PC-3 (cell line): Measurements from ENCODE around the gene ERCC5.

Experiments used
- EZH2 ChIP-seq: fragments of 300-600 bp; sonication (generic); IDR thresholded peaks from one replicate; pipeline ENCODE4 v1.6.1; 2017; ENCODE audit warnings: antibody characterized with exemption, mild to moderate bottlenecking, low read length; ENCODE audit not compliant: unreplicated experiment
- EZH2phosphoT487 ChIP-seq: fragments of 300-600 bp; sonication (generic); IDR thresholded peaks from 2 replicates; pipeline ENCODE4 v1.6.1; 2018; ENCODE audit warnings: mild to moderate bottlenecking, antibody characterized with exemption, low read length, borderline replicate concordance
- TF ChIP-seq, protein P1 (sequence below): fragments of 300-600 bp; sonication (generic); conservative IDR thresholded peaks from 2 replicates; pipeline ENCODE4 v1.5.1; 2017; ENCODE audit warnings: antibody characterized with exemption, low read depth, mild to moderate bottlenecking, low read length

DNA sequence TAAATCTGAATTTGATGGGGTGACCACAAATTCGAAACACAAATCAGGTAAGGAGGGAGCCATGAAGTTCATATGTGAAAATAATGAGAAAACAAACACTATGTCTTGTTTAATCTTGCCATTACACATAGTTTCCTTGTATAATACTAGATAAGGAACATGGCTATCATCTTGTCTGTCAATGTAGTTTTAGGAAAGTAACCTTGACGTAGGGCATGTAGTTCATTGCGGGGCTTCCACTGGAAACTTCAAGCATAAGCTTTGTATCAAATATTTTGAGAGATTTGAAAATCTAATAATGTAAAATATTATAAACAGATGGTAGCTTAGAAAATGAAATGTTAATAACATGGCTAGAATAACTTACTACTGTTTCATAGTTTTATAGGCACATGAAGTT is 38.1 kb upstream of the ERCC5 start:
- TF ChIP-seq, protein P1, sequence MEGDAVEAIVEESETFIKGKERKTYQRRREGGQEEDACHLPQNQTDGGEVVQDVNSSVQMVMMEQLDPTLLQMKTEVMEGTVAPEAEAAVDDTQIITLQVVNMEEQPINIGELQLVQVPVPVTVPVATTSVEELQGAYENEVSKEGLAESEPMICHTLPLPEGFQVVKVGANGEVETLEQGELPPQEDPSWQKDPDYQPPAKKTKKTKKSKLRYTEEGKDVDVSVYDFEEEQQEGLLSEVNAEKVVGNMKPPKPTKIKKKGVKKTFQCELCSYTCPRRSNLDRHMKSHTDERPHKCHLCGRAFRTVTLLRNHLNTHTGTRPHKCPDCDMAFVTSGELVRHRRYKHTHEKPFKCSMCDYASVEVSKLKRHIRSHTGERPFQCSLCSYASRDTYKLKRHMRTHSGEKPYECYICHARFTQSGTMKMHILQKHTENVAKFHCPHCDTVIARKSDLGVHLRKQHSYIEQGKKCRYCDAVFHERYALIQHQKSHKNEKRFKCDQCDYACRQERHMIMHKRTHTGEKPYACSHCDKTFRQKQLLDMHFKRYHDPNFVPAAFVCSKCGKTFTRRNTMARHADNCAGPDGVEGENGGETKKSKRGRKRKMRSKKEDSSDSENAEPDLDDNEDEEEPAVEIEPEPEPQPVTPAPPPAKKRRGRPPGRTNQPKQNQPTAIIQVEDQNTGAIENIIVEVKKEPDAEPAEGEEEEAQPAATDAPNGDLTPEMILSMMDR = no peak
- TF ChIP-seq EZH2 = no peak
- no peak for TF ChIP-seq EZH2phosphoT487
